Right lobe of liver (tissue), 4 donors: Measurements from ENCODE around the gene SCFD2.

Experiments
- POLR2A ChIP-seq: fragments of 450-650 bp; IDR thresholded peaks from one replicate; pipeline ENCODE4 v1.6.1; 2017; ENCODE audit warnings: antibody characterized with exemption, mild to moderate bottlenecking
- TF ChIP-seq, protein P1 (sequence below), 4 donors: fragments of 200-600 bp in 3 of 4; fragments of 450-650 bp in 1 of 4; IDR thresholded peaks; one replicate each; pipeline versions ENCODE4 v1.5.1 to v1.8.0; 2016 to 2022; ENCODE audit warnings: antibody characterized with exemption in 4 of 4, mild to moderate bottlenecking in 2 of 4
- donor health status: DM: no; HTN: no; CAD: no.
- donor health status: DM: no; HTN: no; CAD: no.
- donor health status: DM: no; HTN: yes; CAD: no.

DNA sequence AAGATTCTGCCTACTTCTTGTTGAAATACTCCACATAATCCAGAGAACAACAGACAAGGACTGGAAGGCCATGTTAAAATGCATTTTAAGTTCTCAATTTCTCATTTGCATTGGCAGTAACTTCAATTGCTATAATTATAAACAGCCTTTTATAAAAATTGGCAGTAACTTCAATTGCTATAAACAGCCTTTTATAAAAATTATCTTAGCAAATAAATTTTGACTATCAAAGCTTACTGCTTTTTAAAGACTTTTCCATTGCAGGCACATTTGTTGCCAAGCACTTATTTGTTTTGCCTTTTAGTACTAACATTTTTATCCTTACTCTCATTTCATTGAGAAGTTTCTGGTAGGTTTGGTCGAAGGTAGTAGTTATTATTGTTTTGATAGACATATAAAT, 17.8 kb downstream of the SCFD2 start:
- TF ChIP-seq, protein P1, sequence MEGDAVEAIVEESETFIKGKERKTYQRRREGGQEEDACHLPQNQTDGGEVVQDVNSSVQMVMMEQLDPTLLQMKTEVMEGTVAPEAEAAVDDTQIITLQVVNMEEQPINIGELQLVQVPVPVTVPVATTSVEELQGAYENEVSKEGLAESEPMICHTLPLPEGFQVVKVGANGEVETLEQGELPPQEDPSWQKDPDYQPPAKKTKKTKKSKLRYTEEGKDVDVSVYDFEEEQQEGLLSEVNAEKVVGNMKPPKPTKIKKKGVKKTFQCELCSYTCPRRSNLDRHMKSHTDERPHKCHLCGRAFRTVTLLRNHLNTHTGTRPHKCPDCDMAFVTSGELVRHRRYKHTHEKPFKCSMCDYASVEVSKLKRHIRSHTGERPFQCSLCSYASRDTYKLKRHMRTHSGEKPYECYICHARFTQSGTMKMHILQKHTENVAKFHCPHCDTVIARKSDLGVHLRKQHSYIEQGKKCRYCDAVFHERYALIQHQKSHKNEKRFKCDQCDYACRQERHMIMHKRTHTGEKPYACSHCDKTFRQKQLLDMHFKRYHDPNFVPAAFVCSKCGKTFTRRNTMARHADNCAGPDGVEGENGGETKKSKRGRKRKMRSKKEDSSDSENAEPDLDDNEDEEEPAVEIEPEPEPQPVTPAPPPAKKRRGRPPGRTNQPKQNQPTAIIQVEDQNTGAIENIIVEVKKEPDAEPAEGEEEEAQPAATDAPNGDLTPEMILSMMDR (IDR thresholded peaks at IDR 0.05), result no peak
- no peak for TF ChIP-seq POLR2A
